Measurements from ENCODE around the gene ZNF335. TPM values are rescaled to one million over a fixed set of nuclear protein-coding genes. Genes with fewer than 3 reads are reported as not detected.
A peak's percentile ranks its signal among the peaks of the same experiment; 100 is the strongest.

ZNF335 gene
- total and polyA plus RNA-seq, 2 of the 8 experiments (the other 6 are each of a cell fraction or from before 2014, with no cell fraction given), result 12.4 to 14.6 TPM

GRCh38 chr20:45971675-45972499 lies at the start of gene ZNF335 (continued):
- TF ChIP-seq EGR1 (IDR thresholded peaks at IDR 0.05; ENCODE audit: borderline replicate concordance, low read depth, low read length), result peak; percentile 96
- no peak for TF ChIP-seq SIRT6 (IDR thresholded peaks at IDR 0.05; ENCODE audit: low read length)
- TF ChIP-seq CREB1 (IDR thresholded peaks at IDR 0.05), result peak; percentile 99
- no peak for TF ChIP-seq NRF1 (IDR thresholded peaks at IDR 0.05; ENCODE audit: low read depth, low read length)
- no peak for TF ChIP-seq FOSL1 (IDR thresholded peaks at IDR 0.05; ENCODE audit: insufficient read depth, low read depth, low read length)
- TF ChIP-seq RFX5 (IDR thresholded peaks at IDR 0.05; ENCODE audit: borderline replicate concordance, low read depth, low read length), result no peak
- TF ChIP-seq POU5F1 (IDR thresholded peaks at IDR 0.05; ENCODE audit: low read depth, low read length), result no peak
- peak; percentile 67 for TF ChIP-seq JUN (IDR thresholded peaks at IDR 0.05; ENCODE audit: low read depth, low read length)
- no peak for TF ChIP-seq RAD21 (IDR thresholded peaks at IDR 0.05 in 1 of 2, conservative IDR thresholded peaks at IDR 0.05 in 1 of 2; ENCODE audit: low read depth in 2 of 2, low read length in 2 of 2)

All from H1 (cell line).